Measurements from ENCODE around the gene LBHD1. TPM values are rescaled to one million over a fixed set of nuclear protein-coding genes. Genes with fewer than 3 reads are reported as not detected.
"Not testable (repeated sequence)": the region's sequence is repeated elsewhere in the genome, so short reads cannot be mapped to it uniquely, and the experiment has no call there.

LBHD1 gene
- total RNA-seq, 1 experiment from 2014 or later, result 3.9 TPM

GRCh38 chr11:62646825-62647608, 25.1 kb downstream of the LBHD1 start:
- in situ Hi-C loops (cut with HindIII; ENCODE audit: low pct_unique_long_range_greater_than_20kb, low sequenced_read_pairs), result no loop called here
- no peak for DNase-seq (ENCODE audit: low read depth, low spot score)

- in situ Hi-C loops (cut with HindIII; ENCODE audit: low pct_unique_long_range_greater_than_20kb, low sequenced_read_pairs), result no loop called here
- DNase-seq (ENCODE audit: low read depth, low spot score), result peak; percentile 96
These were observed 25.9 kb downstream of the LBHD1 start, which contains the start of gene GANAB for GRCh38 chr11:62645946-62646824. TSS of gene GANAB (minus strand) at chr11:62646613. CDS start at chr11:62646599, 14 bp downstream.

GRCh38 chr11:62645671-62645945, 26.5 kb downstream of the LBHD1 start:
- in situ Hi-C loops (cut with HindIII; ENCODE audit: low pct_unique_long_range_greater_than_20kb, low sequenced_read_pairs), result no loop called here
- DNase-seq (ENCODE audit: low read depth, low spot score), result no peak

GRCh38 chr11:62644220-62644619, 27.8 kb downstream of the LBHD1 start:
- in situ Hi-C loops (cut with HindIII; ENCODE audit: low pct_unique_long_range_greater_than_20kb, low sequenced_read_pairs), result no loop called here
- DNase-seq (ENCODE audit: low read depth, low spot score), result no peak

- in situ Hi-C loops (cut with HindIII; ENCODE audit: low pct_unique_long_range_greater_than_20kb, low sequenced_read_pairs), result no loop called here
- no peak for DNase-seq (ENCODE audit: low read depth, low spot score)
These were observed 39.6 kb downstream of the LBHD1 start for GRCh38 chr11:62632492-62632891.

- peak; percentile 18 for DNase-seq (ENCODE audit: low read depth, low spot score)
- in situ Hi-C loops (cut with HindIII; ENCODE audit: low pct_unique_long_range_greater_than_20kb, low sequenced_read_pairs), result no loop called here
These were observed 44.4 kb downstream of the LBHD1 start for GRCh38 chr11:62627713-62628112.

- in situ Hi-C loops (cut with HindIII; ENCODE audit: low pct_unique_long_range_greater_than_20kb, low sequenced_read_pairs), result no loop called here
- no peak for DNase-seq (ENCODE audit: low read depth, low spot score)
These were observed 49.5 kb downstream of the LBHD1 start for GRCh38 chr11:62622476-62623089.

GRCh38 chr11:62621567-62622470, 50.2 kb downstream of the LBHD1 start, which contains the start of gene B3GAT3:
TSS of gene B3GAT3 (minus strand) at chr11:62621986. CDS start at chr11:62621947, 39 bp downstream.
- in situ Hi-C loops (cut with HindIII; ENCODE audit: low pct_unique_long_range_greater_than_20kb, low sequenced_read_pairs), result no loop called here

GRCh38 chr11:62621027-62621566, 51.0 kb downstream of the LBHD1 start:
- in situ Hi-C loops (cut with HindIII; ENCODE audit: low pct_unique_long_range_greater_than_20kb, low sequenced_read_pairs), result no loop called here
- DNase-seq (ENCODE audit: low read depth, low spot score), result no peak

More at GRCh38 chr11:62621567-62622470, 50.2 kb downstream of the LBHD1 start, which contains the start of gene B3GAT3:
- DNase-seq (ENCODE audit: low read depth, low spot score), result peak; percentile 95

- in situ Hi-C loops (cut with HindIII; ENCODE audit: low pct_unique_long_range_greater_than_20kb, low sequenced_read_pairs); DNase-seq (ENCODE audit: low read depth, low spot score): not testable (repeated sequence)
These were observed 55.1 kb downstream of the LBHD1 start for GRCh38 chr11:62616957-62617356.

GRCh38 chr11:62615521-62615920, 56.5 kb downstream of the LBHD1 start:
- DNase-seq (ENCODE audit: low read depth, low spot score), result no peak
- in situ Hi-C loops (cut with HindIII; ENCODE audit: low pct_unique_long_range_greater_than_20kb, low sequenced_read_pairs), result no loop called here

- DNase-seq (ENCODE audit: low read depth, low spot score), result no peak
- in situ Hi-C loops (cut with HindIII; ENCODE audit: low pct_unique_long_range_greater_than_20kb, low sequenced_read_pairs), result no loop called here
These were observed 57.8 kb downstream of the LBHD1 start for GRCh38 chr11:62614275-62614674.

GRCh38 chr11:62613291-62613778, 58.7 kb downstream of the LBHD1 start:
- DNase-seq (ENCODE audit: low read depth, low spot score), result no peak
- in situ Hi-C loops (cut with HindIII; ENCODE audit: low pct_unique_long_range_greater_than_20kb, low sequenced_read_pairs), result no loop called here
